BJ (cell line): ENCODE results near the gene CWC25. TPM values are rescaled to one million over a fixed set of nuclear protein-coding genes. Genes with fewer than 3 reads are reported as not detected.

ENCODE experiments used
- CTCF ChIA-PET: fragments of 350-600 bp; formaldehyde crosslinking; extraction: SDS; loops from one replicate; lab custom pipeline; 2021; ENCODE audit warnings: antibody characterized with exemption, inconsistent platforms; lab: Yijun Ruan, JAX
- POLR2A ChIA-PET: fragments of 300-600 bp; sonication (Branson Sonifier 250); formaldehyde crosslinking; extraction: SDS; loops from one replicate; lab custom pipeline; 2021; ENCODE audit warnings: antibody characterized with exemption; lab: Charles Lee
- DNase-seq: peaks from one replicate; pipeline ENCODE4 v3.0.0-alpha.2; 2011; ENCODE audit warnings: low read depth
- H3K27me3 ChIP-seq: 2 replicates; pipeline ENCODE4 v1.6.0; 2011; ENCODE audit warnings: low read length; ENCODE audit not compliant: control insufficient read depth, insufficient read depth
- H3K36me3 ChIP-seq: 2 replicates; pipeline ENCODE4 v1.5.1; 2011; ENCODE audit warnings: low read length; ENCODE audit not compliant: control insufficient read depth, insufficient read depth
- H3K4me3 ChIP-seq: 2 replicates; pipeline ENCODE4 v1.5.1; 2011; ENCODE audit warnings: low read depth, mild to moderate bottlenecking, control low read depth, low read length
- CTCF ChIP-seq: IDR thresholded peaks from 2 replicates; pipeline ENCODE4 v1.5.1; 2011; ENCODE audit warnings: low read depth, mild to moderate bottlenecking, control low read depth, inconsistent platforms, low read length, moderate library complexity; ENCODE audit not compliant: insufficient read depth
- polyA plus RNA-seq: library from polyadenylated mRNA; depleted of rRNA; stranded (reverse); fragments of >200 nt; gene quantifications from 2 replicates; pipeline ENCODE4 v1.2.3, GENCODE V29; 2011

The CWC25 gene
- polyA plus RNA-seq, 1 experiment: 14.5 TPM

GRCh38 chr17:38871247-38872015 lies 46.3 kb upstream of the CWC25 start:
- Histone ChIP-seq H3K27me3 (no peaks in the 10 kb centered on the region), H3K36me3 (peaks cover 4% of the 10 kb centered on the region), H3K4me3 (peak overlapping the region; percentile 97)
- TF ChIP-seq CTCF: peak; percentile 12; the same call in 1 of the 2 replicates
- ChIA-PET POLR2A (interaction anchor here (0.7 to 1.2 kb wide), 3 partner anchors 10 to 96 kb away, joined by 3 to 13 read pairs (median 3); partner anchors contain the start of gene FBXO47), CTCF (interaction anchor here (0.6 to 3.4 kb wide), 2 partner anchors 237 to 282 kb away, joined by 3 to 17 read pairs; no protein-coding TSS in a partner anchor)
- no peak for DNase-seq

- TF ChIP-seq CTCF: no peak
- ChIA-PET POLR2A (interaction anchor here (0.6 to 1.2 kb wide), 3 partner anchors 18 to 139 kb away, joined by 3 to 13 read pairs (median 4); partner anchors contain the start of gene FBXO47), CTCF (interaction anchor here (0.6 to 3.4 kb wide), 5 partner anchors 15 to 304 kb away, joined by 3 to 17 read pairs (median 3); no protein-coding TSS in a partner anchor)
- Histone ChIP-seq H3K4me3 (peak overlapping the region; percentile 97), H3K27me3 (no peaks in the 10 kb centered on the region), H3K36me3 (peaks cover 4% of the 10 kb centered on the region)
- no peak for DNase-seq
These were observed 45.4 kb upstream of the CWC25 start for GRCh38 chr17:38870259-38871165.

- DNase-seq: no peak
- no peaks in the 10 kb centered on the region for H3K27me3 ChIP-seq
- no peak for TF ChIP-seq CTCF
- CTCF ChIA-PET: interaction anchor here (1.0 to 3.4 kb wide), 5 partner anchors 15 to 305 kb away, joined by 3 to 17 read pairs (median 4); no protein-coding TSS in a partner anchor
- H3K36me3 ChIP-seq: peaks cover 4% of the 10 kb centered on the region
- H3K4me3 ChIP-seq: peak within 1 kb of the TSS; percentile 97
- POLR2A ChIA-PET: interaction anchor here (0.6 kb wide), 4 partner anchors 11 to 140 kb away, joined by 3 to 4 read pairs (median 4); partner anchors contain the start of gene CISD3
These were observed 44.6 kb upstream of the CWC25 start, which contains the start of gene LASP1 for GRCh38 chr17:38869526-38870258. TSS of gene LASP1 (plus strand) at chr17:38870058. CDS start at chr17:38870190, 132 bp downstream.

DNA sequence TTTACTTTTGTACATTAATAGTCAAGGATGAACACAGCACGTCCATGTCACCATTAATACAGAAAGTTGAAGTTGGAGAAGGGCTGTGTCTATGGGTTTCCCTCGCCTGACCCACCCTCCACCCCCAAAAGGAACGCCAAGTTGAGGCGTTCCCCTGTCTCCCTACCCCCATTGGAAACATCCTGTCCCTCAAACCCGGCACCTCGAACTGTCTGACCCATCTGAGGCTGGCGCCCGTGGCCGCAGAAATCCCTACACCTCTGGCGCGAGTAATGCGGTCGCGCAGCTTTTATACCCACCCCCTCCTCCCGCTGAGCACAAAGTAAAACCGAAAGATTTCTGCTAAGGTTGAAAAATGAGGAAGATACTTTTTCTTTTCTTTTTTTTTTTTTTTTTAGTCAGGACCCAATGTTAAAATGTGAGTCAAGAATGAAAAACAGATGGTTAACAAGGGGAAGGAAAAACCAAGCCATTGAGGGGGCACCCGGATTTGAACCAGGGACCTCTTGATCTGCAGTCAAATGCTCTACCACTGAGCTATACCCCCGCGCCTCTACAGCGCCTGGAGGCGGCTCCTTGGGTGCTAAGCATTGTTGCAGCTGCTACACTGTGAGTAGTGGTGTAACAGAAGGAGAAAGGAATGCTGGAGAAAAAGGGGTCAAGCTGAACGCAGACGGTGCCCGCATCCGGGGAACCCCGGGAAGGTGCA lies 43.9 kb upstream of the CWC25 start:
- DNase-seq: peak; percentile 58
- Histone ChIP-seq H3K36me3 (peaks cover 4% of the 10 kb centered on the region), H3K4me3 (peak overlapping the region; percentile 97), H3K27me3 (no peaks in the 10 kb centered on the region)
- TF ChIP-seq CTCF: peak; percentile 38
- ChIA-PET POLR2A (interaction anchor here (0.6 to 1.1 kb wide), 3 partner anchors 15 to 139 kb away, joined by 3 to 16 read pairs (median 6); partner anchors contain the start of genes CISD3 and RPL23), CTCF (interaction anchor here (0.5 to 3.4 kb wide), 6 partner anchors 16 to 306 kb away, joined by 3 to 17 read pairs (median 4); no protein-coding TSS in a partner anchor)
